ENCODE results near the gene TRAPPC2.
"Not testable (repeated sequence)": the region's sequence is repeated elsewhere in the genome, so short reads cannot be mapped to it uniquely, and the experiment has no call there.

DNA sequence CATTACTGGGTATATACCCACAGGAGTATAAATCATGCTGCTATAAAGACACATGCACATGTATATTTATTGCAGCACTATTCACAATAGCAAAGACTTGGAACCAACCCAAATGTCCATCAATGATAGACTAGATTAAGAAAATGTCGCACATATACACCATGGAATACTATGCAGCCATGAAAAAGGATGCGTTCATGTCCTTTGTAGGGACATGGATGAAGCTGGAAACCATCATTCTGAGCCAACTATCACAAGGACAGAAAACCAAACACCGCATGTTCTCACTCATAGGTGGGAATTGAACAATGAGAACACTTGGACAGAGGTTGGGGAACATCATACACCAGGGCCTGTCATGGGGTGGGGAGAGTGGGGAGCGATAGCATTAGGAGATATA lies 54.7 kb downstream of the TRAPPC2 start:
- TF ChIP-seq, protein P1, sequence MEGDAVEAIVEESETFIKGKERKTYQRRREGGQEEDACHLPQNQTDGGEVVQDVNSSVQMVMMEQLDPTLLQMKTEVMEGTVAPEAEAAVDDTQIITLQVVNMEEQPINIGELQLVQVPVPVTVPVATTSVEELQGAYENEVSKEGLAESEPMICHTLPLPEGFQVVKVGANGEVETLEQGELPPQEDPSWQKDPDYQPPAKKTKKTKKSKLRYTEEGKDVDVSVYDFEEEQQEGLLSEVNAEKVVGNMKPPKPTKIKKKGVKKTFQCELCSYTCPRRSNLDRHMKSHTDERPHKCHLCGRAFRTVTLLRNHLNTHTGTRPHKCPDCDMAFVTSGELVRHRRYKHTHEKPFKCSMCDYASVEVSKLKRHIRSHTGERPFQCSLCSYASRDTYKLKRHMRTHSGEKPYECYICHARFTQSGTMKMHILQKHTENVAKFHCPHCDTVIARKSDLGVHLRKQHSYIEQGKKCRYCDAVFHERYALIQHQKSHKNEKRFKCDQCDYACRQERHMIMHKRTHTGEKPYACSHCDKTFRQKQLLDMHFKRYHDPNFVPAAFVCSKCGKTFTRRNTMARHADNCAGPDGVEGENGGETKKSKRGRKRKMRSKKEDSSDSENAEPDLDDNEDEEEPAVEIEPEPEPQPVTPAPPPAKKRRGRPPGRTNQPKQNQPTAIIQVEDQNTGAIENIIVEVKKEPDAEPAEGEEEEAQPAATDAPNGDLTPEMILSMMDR (conservative IDR thresholded peaks at IDR 0.05 in 1 of 2, IDR thresholded peaks at IDR 0.05 in 1 of 2; ENCODE audit: extremely low read depth in 1 of 2, insufficient read depth in 1 of 2, low read depth in 1 of 2, low read length in 2 of 2) = not testable (repeated sequence)
- not testable (repeated sequence) for TF ChIP-seq EZH2 (IDR thresholded peaks at IDR 0.05; ENCODE audit: borderline replicate concordance, low read length)
